Astrocyte (in vitro differentiated cells and primary cell): Measurements from ENCODE around the gene NDUFV3. TPM values are rescaled to one million over a fixed set of nuclear protein-coding genes. Genes with fewer than 3 reads are reported as not detected.

Experiments
- DNase-seq: peaks from one replicate; pipeline ENCODE4 v3.0.0-alpha.2; 2010; ENCODE audit warnings: low read depth
- FAIRE-seq: peaks from 2 replicates; lab custom pipeline; 2011; peaks lifted over from hg19 to GRCh38; lab: Jason Lieb, UNC
- H2AFZ ChIP-seq: 2 replicates; pipeline ENCODE4 v1.6.0; 2012; ENCODE audit warnings: low read depth, low read length, inconsistent platforms
- H3K27ac ChIP-seq: 2 replicates; pipeline ENCODE4 v1.5.1; 2011; ENCODE audit warnings: low read depth, low read length, inconsistent platforms
- H3K27me3 ChIP-seq: 2 replicates; pipeline ENCODE4 v1.6.0; 2011; ENCODE audit warnings: low read length, inconsistent platforms; ENCODE audit not compliant: insufficient read depth
- H3K36me3 ChIP-seq: 2 replicates; pipeline ENCODE4 v1.5.1; 2011; ENCODE audit warnings: low read length, inconsistent platforms; ENCODE audit not compliant: insufficient read depth
- H3K4me1 ChIP-seq: 2 replicates; pipeline ENCODE4 v1.5.1; 2011; ENCODE audit warnings: low read length, inconsistent platforms; ENCODE audit not compliant: insufficient read depth
- H3K4me2 ChIP-seq: 2 replicates; pipeline ENCODE4 v1.6.0; 2012; ENCODE audit warnings: low read length, inconsistent platforms
- H3K4me3 ChIP-seq: 2 replicates; pipeline ENCODE4 v1.5.1; 2011; ENCODE audit warnings: low read depth, mild to moderate bottlenecking, low read length, inconsistent platforms; ENCODE audit not compliant: insufficient read depth
- H3K79me2 ChIP-seq: 2 replicates; pipeline ENCODE4 v1.6.0; 2012; ENCODE audit warnings: mild to moderate bottlenecking, low read length, inconsistent platforms; ENCODE audit not compliant: insufficient read depth
- H3K9ac ChIP-seq: 2 replicates; pipeline ENCODE4 v1.6.0; 2012; ENCODE audit warnings: mild to moderate bottlenecking, low read length, inconsistent platforms
- H3K9me3 ChIP-seq: 2 replicates; pipeline ENCODE4 v1.5.1; 2012; ENCODE audit warnings: low read depth, mild to moderate bottlenecking, low read length, inconsistent platforms; ENCODE audit not compliant: insufficient read depth
- H4K20me1 ChIP-seq: 2 replicates; pipeline ENCODE4 v1.6.0; 2012; ENCODE audit warnings: low read length, inconsistent platforms; ENCODE audit not compliant: insufficient read depth
- H3K27ac Mint-ChIP-seq: one replicate; pipeline ENCODE4 v1.8.0; 2021; ENCODE audit warnings: mild to moderate bottlenecking, mixed read lengths; ENCODE audit not compliant: unreplicated experiment
- H3K27me3 Mint-ChIP-seq: one replicate; pipeline ENCODE4 v1.8.0; 2021; ENCODE audit warnings: low read depth, mixed read lengths; ENCODE audit not compliant: unreplicated experiment
- H3K36me3 Mint-ChIP-seq: one replicate; pipeline ENCODE4 v1.8.0; 2021; ENCODE audit warnings: low read depth, mixed read lengths; ENCODE audit not compliant: unreplicated experiment
- H3K4me1 Mint-ChIP-seq: one replicate; pipeline ENCODE4 v1.8.0; 2021; ENCODE audit warnings: low read depth, mixed read lengths; ENCODE audit not compliant: unreplicated experiment
- H3K4me3 Mint-ChIP-seq: one replicate; pipeline ENCODE4 v1.8.0; 2021; ENCODE audit warnings: mild to moderate bottlenecking, moderate library complexity, mixed read lengths; ENCODE audit not compliant: unreplicated experiment
- H3K9me3 Mint-ChIP-seq: one replicate; pipeline ENCODE4 v1.8.0; 2021; ENCODE audit warnings: mild to moderate bottlenecking, mixed read lengths; ENCODE audit not compliant: unreplicated experiment
- CTCF ChIP-seq: IDR thresholded peaks from 2 replicates; pipeline ENCODE4 v1.5.1; 2011; ENCODE audit warnings: low read depth, mild to moderate bottlenecking, inconsistent platforms, low read length, moderate library complexity; ENCODE audit not compliant: insufficient read depth
- EZH2 ChIP-seq: IDR thresholded peaks from 2 replicates; pipeline ENCODE4 v1.6.1; 2012; ENCODE audit warnings: mild to moderate bottlenecking, low read length, inconsistent platforms; ENCODE audit not compliant: insufficient read depth
- total RNA-seq: library from RNA; stranded (reverse); gene quantifications from 2 replicates; pipeline ENCODE4 v1.2.1, GENCODE V29; 2021

Gene NDUFV3
- total RNA-seq, 1 donor from 2014 or later, result 42.5 TPM

- Mint-ChIP-seq H3K27me3 (no peaks in the 10 kb centered on the region), H3K4me1 (peaks cover 4% of the 10 kb centered on the region), H3K36me3 (peaks cover 4% of the 10 kb centered on the region), H3K4me3 (no peak overlapping the region), H3K9me3 (peaks cover 3% of the 10 kb centered on the region), H3K27ac (no peak overlapping the region)
- TF ChIP-seq CTCF, result no peak
- TF ChIP-seq EZH2, result no peak
- no peak overlapping the region for H3K27ac ChIP-seq
- H3K79me2 ChIP-seq, result no peaks in the 10 kb centered on the region
- no peaks in the 10 kb centered on the region for H3K36me3 ChIP-seq
- DNase-seq (no peak), FAIRE-seq (no peak)
- no peak overlapping the region for H3K4me3 ChIP-seq
- H3K27me3 ChIP-seq, result no peaks in the 10 kb centered on the region
- no peak overlapping the region for H3K9ac ChIP-seq
- H3K4me2 ChIP-seq, result no peak overlapping the region
- H2AFZ ChIP-seq, result no peak overlapping the region
- no peaks in the 10 kb centered on the region for H3K9me3 ChIP-seq
- H3K4me1 ChIP-seq, result no peaks in the 10 kb centered on the region
- no peaks in the 10 kb centered on the region for H4K20me1 ChIP-seq
Measured at GRCh38 chr21:42918291-42918690, 25.2 kb downstream of the NDUFV3 start.

- no peak overlapping the region for H3K4me3 ChIP-seq
- no peak overlapping the region for H3K9ac ChIP-seq
- H3K27ac ChIP-seq, result no peak overlapping the region
- no peaks in the 10 kb centered on the region for H4K20me1 ChIP-seq
- H3K4me1 Mint-ChIP-seq, result peaks cover 4% of the 10 kb centered on the region
- no peak overlapping the region for H3K4me2 ChIP-seq
- H3K9me3 ChIP-seq, result no peaks in the 10 kb centered on the region
- no peaks in the 10 kb centered on the region for H3K79me2 ChIP-seq
- FAIRE-seq (no peak), DNase-seq (no peak)
- H3K27ac Mint-ChIP-seq, result no peak overlapping the region
- no peaks in the 10 kb centered on the region for H3K27me3 Mint-ChIP-seq
- H2AFZ ChIP-seq, result no peak overlapping the region
- no peaks in the 10 kb centered on the region for H3K36me3 ChIP-seq
- peaks cover 3% of the 10 kb centered on the region for H3K9me3 Mint-ChIP-seq
- TF ChIP-seq CTCF (no peak), EZH2 (no peak)
- peaks cover 5% of the 10 kb centered on the region for H3K4me1 ChIP-seq
- H3K36me3 Mint-ChIP-seq, result no peaks in the 10 kb centered on the region
- no peak overlapping the region for H3K4me3 Mint-ChIP-seq
- H3K27me3 ChIP-seq, result no peaks in the 10 kb centered on the region
Measured at GRCh38 chr21:42921927-42922326, 28.8 kb downstream of the NDUFV3 start.

GRCh38 chr21:42922918-42923317, 29.8 kb downstream of the NDUFV3 start:
- Histone ChIP-seq H3K9ac (no peak overlapping the region), H2AFZ (no peak overlapping the region), H3K4me3 (no peak overlapping the region), H3K27ac (no peak overlapping the region), H3K4me2 (no peak overlapping the region), H3K27me3 (no peaks in the 10 kb centered on the region), H3K36me3 (no peaks in the 10 kb centered on the region), H4K20me1 (no peaks in the 10 kb centered on the region), H3K79me2 (no peaks in the 10 kb centered on the region), H3K9me3 (no peaks in the 10 kb centered on the region), H3K4me1 (peaks cover 5% of the 10 kb centered on the region)
- Mint-ChIP-seq H3K9me3 (peaks cover 3% of the 10 kb centered on the region), H3K4me1 (peaks cover 4% of the 10 kb centered on the region), H3K36me3 (no peaks in the 10 kb centered on the region), H3K4me3 (no peak overlapping the region), H3K27me3 (no peaks in the 10 kb centered on the region), H3K27ac (no peak overlapping the region)
- DNase-seq, result no peak
- no peak for TF ChIP-seq EZH2
- no peak for FAIRE-seq
